ENCODE data around the gene HIVEP3. TPM values are rescaled to one million over a fixed set of nuclear protein-coding genes. Genes with fewer than 3 reads are reported as not detected.
"Not testable (repeated sequence)": the region's sequence is repeated elsewhere in the genome, so short reads cannot be mapped to it uniquely, and the experiment has no call there.

The HIVEP3 gene
- total and polyA plus RNA-seq, 2 of the 13 experiments (the other 11 are each of a cell fraction or from before 2014, with no cell fraction given) = 0.05 TPM; not detected in 1

- no peak for TF ChIP-seq ZNF281 (CRISPR knock-in tag; IDR thresholded peaks at IDR 0.05; ENCODE audit: borderline replicate concordance)
These were observed 360.0 kb downstream of the HIVEP3 start (continued) for GRCh38 chr1:41558761-41559171.

GRCh38 chr1:41557751-41558455 is 360.8 kb downstream of the HIVEP3 start:
- intact Hi-C loops (cut with micrococcal nuclease; ENCODE audit: unreplicated experiment) = no loop called here
- H3K4me2 ChIP-seq (ENCODE audit: low read depth, low read length) = no peak overlapping the region
- no peaks in the 10 kb centered on the region for H3K9me3 ChIP-seq (ENCODE audit: low read length)
- H2AFZ ChIP-seq (ENCODE audit: low read length) = no peak overlapping the region
- 37% methylated on average over 9 of the region's 13 CpGs for WGBS (ENCODE audit: low lambda C conversion rate)
- CTCF ChIA-PET (ENCODE audit: low intra/inter-chr PET ratio, low total read pairs) = no interaction called here
- no peak for TF ChIP-seq ETV5 (CRISPR knock-in tag; IDR thresholded peaks at IDR 0.05; ENCODE audit: borderline replicate concordance)
- in situ Hi-C loops (cut with HindIII; ENCODE audit: extremely low pct_ligation_motif_present, low pct_unique_long_range_greater_than_20kb) = no loop called here
- H3K4me1 ChIP-seq (ENCODE audit: insufficient read depth, low read length) = no peaks in the 10 kb centered on the region
- no peak for DNase-seq (ENCODE audit: low spot score)
- no peak overlapping the region for H3K27ac ChIP-seq (ENCODE audit: extremely low read length, insufficient read depth, low read length)
- H3K27me3 ChIP-seq (ENCODE audit: control insufficient read depth in 1 of 2, insufficient read depth in 2 of 2, low read length in 2 of 2) = no peaks in the 10 kb centered on the region; a peak in 1 of 5 replicates
- no peak overlapping the region for H3K9ac ChIP-seq (ENCODE audit: insufficient read depth, low read depth, low read length)
- no peak for ATAC-seq
- POLR2A ChIA-PET = no interaction called here
- no peaks in the 10 kb centered on the region for H4K20me1 ChIP-seq (ENCODE audit: insufficient read depth, low read length)
- no peaks in the 10 kb centered on the region for H3K79me2 ChIP-seq (ENCODE audit: insufficient read depth, low read length)
- no peaks in the 10 kb centered on the region for H3K36me3 ChIP-seq (replicated peaks in 1 of 2; ENCODE audit: control insufficient read depth in 1 of 2, insufficient read depth in 2 of 2, low read length in 2 of 2)
- no peak overlapping the region for H3K4me3 ChIP-seq (replicated peaks in 1 of 3; ENCODE audit: insufficient read depth in 1 of 3, low read depth in 2 of 3, low read length in 3 of 3)
- no peak for FAIRE-seq
- no TSS peak for BruUV-seq (replicated peaks)

GRCh38 chr1:41554746-41555145 is 364.0 kb downstream of the HIVEP3 start:
- H3K4me1 ChIP-seq (ENCODE audit: insufficient read depth, low read length); H3K4me3 ChIP-seq (replicated peaks in 1 of 3; ENCODE audit: insufficient read depth in 1 of 3, low read depth in 2 of 3, low read length in 3 of 3); H3K27me3 ChIP-seq (ENCODE audit: control insufficient read depth in 1 of 2, insufficient read depth in 2 of 2, low read length in 2 of 2); H3K36me3 ChIP-seq (replicated peaks in 1 of 2; ENCODE audit: control insufficient read depth in 1 of 2, insufficient read depth in 2 of 2, low read length in 2 of 2); BruUV-seq (replicated peaks); FAIRE-seq; H3K27ac ChIP-seq (ENCODE audit: extremely low read length, insufficient read depth, low read length); POLR2A ChIA-PET; DNase-seq (ENCODE audit: low spot score); H4K20me1 ChIP-seq (ENCODE audit: insufficient read depth, low read length); H3K79me2 ChIP-seq (ENCODE audit: insufficient read depth, low read length); H3K9ac ChIP-seq (ENCODE audit: insufficient read depth, low read depth, low read length); in situ Hi-C loops (cut with HindIII; ENCODE audit: extremely low pct_ligation_motif_present, low pct_unique_long_range_greater_than_20kb); intact Hi-C loops (cut with micrococcal nuclease; ENCODE audit: unreplicated experiment); H3K9me3 ChIP-seq (ENCODE audit: low read length); ATAC-seq; H2AFZ ChIP-seq (ENCODE audit: low read length); H3K4me2 ChIP-seq (ENCODE audit: low read depth, low read length); CTCF ChIA-PET (ENCODE audit: low intra/inter-chr PET ratio, low total read pairs): not testable (repeated sequence)
- no CpG with 5 or more reads among the region's 5 CpGs for WGBS (ENCODE audit: low lambda C conversion rate)

Measured in HepG2 (cell line).